ENCODE data around the gene MINK1. TPM values are rescaled to one million over a fixed set of nuclear protein-coding genes. Genes with fewer than 3 reads are reported as not detected.

MINK1 gene
- total and polyA plus RNA-seq, 2 of the 13 experiments (the other 11 are each of a cell fraction or from before 2014, with no cell fraction given): 17.2 to 63.9 TPM

DNA sequence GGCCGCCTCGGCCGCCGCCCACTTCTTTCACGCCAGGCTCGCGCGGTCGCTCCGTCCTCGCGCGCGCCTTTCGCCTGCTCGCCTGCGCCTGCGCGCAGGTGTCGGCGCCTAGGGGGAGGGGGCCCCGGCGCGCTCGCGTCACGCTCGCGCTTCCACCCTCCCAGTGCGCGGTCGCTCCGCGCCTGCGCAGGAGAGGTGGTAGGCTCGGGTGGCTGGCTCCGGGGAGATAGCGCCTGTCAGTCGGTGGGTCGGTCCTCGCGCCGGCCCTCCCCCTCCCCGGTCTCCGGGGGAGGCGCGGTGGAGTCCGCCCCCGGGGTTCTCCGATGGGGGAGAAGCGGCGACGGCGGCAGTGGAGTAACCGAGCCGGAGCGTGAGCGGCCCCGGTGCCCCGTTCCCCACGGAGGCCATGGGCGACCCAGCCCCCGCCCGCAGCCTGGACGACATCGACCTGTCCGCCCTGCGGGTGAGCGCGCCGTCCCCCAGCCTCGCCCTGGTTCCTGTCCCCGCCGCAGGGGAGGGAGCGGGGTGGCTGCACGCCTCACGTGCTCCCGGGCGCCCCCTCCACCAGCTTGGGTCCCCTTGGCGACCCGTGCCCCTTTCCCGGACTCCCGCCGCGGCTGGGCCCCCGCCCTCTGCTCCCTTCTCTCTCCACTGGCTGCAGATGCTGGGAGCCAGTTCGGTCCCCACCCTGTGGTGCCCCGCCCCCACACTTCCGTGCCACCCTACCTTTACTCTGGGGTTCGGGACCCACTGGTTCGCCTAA is at the start of gene MINK1 (continued):
- TF ChIP-seq CREM (IDR thresholded peaks at IDR 0.05): no peak
- TF ChIP-seq CREM (CRISPR knock-in tag; IDR thresholded peaks at IDR 0.05): no peak
- peak; percentile 68 for TF ChIP-seq POLR2AphosphoS5 (IDR thresholded peaks at IDR 0.05; ENCODE audit: low read depth, low read length)
- TF ChIP-seq HOXD1 (CRISPR knock-in tag; IDR thresholded peaks at IDR 0.05): peak; percentile 61; the same call in 1 of the 2 replicates
- peak; percentile 25; the same call in 1 of the 2 replicates for TF ChIP-seq ZNF746 (CRISPR knock-in tag; IDR thresholded peaks at IDR 0.05)
- 0 out of 2 replicates have a peak, but pooled peaks have one; percentile 61 for TF ChIP-seq AKAP8 (CRISPR knock-in tag; IDR thresholded peaks at IDR 0.05)
- TF ChIP-seq SNAPC2 (CRISPR knock-in tag; IDR thresholded peaks at IDR 0.05): 0 out of 2 replicates have a peak, but pooled peaks have one; percentile 50
- peak; percentile 70 for TF ChIP-seq ARNTL (CRISPR knock-in tag; IDR thresholded peaks at IDR 0.05)
- no peak for TF ChIP-seq SOX13 (IDR thresholded peaks at IDR 0.05)
- TF ChIP-seq SOX13 (CRISPR knock-in tag; conservative IDR thresholded peaks at IDR 0.05 in 1 of 2, IDR thresholded peaks at IDR 0.05 in 1 of 2): peak in 1 of 2 experiments; percentile 29; a peak in 1 of 4 replicates
- TF ChIP-seq ZBTB40 (IDR thresholded peaks at IDR 0.05): no peak
- TF ChIP-seq ZBTB40 (CRISPR knock-in tag; IDR thresholded peaks at IDR 0.05): no peak; the same call in 1 of the 2 replicates
- TF ChIP-seq ARNT2 (CRISPR knock-in tag; IDR thresholded peaks at IDR 0.05; ENCODE audit: low read depth): peak; percentile 61; the same call in 1 of the 2 replicates
- TF ChIP-seq ZNF225 (CRISPR knock-in tag; IDR thresholded peaks at IDR 0.05): peak; percentile 72
- peak; percentile 76; the same call in 2 of the 3 replicates for TF ChIP-seq MXI1 (IDR thresholded peaks at IDR 0.05; ENCODE audit: borderline replicate concordance, low read depth, low read length)
- TF ChIP-seq NR2F1 (CRISPR knock-in tag; IDR thresholded peaks at IDR 0.05): 0 out of 4 replicates have a peak, but pooled peaks of 1 of the 2 experiments have one; percentile 9
